GM19239 (cell line): Measurements from ENCODE around the gene PRKN.

Experiments
- DNase-seq: peaks from one replicate; pipeline ENCODE4 v3.0.0; 2011; ENCODE audit warnings: low spot score; ENCODE audit not compliant: insufficient read length
- FAIRE-seq: peaks from 2 replicates; lab custom pipeline; 2011; peaks lifted over from hg19 to GRCh38; lab: Jason Lieb, UNC

PRKN gene

DNA sequence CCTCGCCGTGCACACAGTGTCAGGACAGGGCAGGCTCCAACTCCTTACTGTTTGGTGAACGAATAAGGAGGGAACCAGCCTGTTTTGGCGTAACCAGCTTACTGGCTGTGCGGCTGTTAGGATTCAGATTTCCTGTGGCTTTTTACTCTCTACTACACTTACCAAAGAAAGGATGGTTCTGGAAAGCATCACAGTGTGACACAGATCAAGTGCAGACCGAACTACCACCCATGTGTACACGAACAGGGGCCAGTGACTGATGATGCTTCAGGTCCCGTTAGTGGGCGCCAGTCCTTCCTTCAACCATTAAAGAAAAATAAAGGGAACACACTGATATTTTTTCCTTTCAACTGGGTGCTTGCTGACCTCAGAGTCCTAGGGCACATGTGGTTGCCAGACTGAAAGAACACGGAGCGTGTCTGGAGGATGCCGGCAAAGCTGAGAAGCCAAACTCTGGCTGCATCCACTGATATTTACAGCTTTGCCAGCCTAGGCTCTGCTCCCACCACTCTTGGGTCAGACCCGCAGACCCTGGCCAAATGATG lies 1101.4 kb downstream of the PRKN start:
- no peak for DNase-seq
- FAIRE-seq, result no peak

DNA sequence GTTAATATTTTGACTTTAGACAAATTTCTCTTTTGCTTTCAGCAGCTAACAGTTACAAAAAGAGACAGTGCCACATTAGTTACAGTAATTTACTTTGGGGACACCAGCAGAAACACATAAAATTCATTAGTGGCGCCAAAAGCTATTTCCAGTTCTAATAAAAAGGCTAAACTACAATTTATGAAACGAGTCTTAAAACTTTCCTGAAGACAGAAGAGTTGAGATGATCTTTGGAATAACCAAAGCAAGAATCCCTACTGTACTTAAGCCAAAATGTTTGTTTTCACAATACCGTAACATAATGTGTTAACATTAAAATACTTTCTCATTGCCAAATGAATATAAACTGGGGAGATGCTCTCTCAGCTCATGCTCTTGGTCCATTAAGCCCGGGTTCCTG lies 1103.5 kb downstream of the PRKN start:
- FAIRE-seq, result no peak

DNA sequence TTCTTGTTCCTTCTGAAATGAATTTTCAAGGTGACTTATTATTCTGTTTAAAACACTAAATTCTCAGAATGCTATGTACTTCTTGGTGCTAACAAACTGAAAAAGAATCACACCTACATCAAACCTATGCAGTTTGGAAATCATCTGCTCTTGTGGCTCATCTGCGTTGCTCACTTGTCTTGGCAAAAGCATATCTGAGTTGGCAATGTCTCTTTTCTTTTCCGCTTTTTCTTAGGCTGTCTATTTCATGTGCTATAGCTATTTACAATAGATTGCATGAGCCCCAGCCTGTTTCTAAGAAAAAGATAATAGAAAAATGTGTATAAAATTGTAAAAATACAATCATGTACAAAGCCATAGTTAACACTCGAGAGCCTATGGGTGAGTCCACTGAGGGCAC lies 1104.8 kb downstream of the PRKN start:
- DNase-seq (no peak), FAIRE-seq (no peak)

More for the DNA sequence above, 1103.5 kb downstream of the PRKN start:
- DNase-seq, result no peak

DNA sequence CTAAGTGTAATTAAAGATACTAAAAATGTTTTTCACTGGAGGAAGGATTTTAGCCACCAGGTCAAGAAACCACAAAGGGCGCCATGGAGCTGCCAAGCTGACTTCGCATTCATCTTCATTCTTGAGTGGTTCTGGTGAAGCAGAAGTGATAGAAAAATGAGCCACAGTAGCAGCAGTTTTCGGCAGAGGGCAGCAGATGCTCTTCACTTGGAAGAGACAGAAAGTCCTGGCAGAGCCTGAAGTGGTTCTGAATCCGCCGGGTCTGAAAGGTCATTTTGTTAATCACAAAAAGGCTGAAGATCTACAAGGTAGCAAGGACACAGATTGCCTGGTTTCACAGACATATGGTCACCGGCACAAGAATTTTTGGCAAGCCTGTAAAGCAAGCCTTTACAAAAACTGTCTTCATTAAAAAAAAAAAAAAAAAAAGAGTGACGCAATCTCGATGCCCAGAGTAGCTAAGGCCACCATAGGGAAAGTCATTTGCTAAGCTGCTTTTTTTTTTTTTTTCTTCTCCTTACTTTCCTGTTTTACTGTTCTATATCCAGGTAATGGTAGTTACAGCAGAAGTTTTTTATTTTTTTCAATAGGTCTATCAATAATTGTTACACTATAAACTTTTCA lies 1108.6 kb downstream of the PRKN start:
- DNase-seq (no peak), FAIRE-seq (no peak)

DNA sequence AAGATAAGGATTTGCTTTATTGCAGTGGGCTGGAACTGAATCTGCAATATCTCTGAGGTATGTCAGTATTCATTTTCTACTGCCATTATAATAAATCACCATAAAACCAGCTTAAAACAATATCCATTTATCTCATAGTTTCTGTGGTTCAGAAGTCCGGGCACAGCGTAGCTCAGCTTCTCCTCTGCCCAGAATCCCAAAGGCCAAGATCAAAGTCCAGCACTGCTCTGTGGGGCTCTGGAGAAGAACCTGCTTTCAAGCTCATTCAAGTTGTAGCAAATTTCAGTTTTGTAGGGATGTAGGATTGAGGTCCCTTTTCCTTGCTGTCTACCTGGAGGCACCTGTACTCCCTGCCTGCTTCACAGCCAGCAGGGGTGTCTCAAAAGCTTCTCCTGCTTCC lies 1113.9 kb downstream of the PRKN start:
- FAIRE-seq (no peak), DNase-seq (no peak)

DNA sequence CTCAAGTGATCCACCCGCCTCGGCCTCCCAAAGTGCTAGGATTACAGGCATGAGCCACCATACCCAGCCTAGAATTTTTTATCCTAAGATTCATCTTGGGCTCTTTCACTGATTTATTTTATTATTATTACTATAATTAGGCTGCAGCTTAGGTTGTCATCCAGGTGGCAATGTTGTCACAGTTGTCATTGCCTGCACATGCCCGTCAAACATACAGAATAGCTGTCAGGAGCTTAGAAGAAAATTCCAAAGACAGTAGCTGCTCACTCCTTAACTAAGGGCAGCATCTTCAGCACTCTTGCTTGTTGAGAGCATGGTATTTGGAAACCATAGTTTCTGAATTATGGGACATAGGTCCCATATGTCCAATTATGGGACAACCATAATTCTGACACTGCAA lies 1118.8 kb downstream of the PRKN start:
- FAIRE-seq, result no peak
- no peak for DNase-seq

DNA sequence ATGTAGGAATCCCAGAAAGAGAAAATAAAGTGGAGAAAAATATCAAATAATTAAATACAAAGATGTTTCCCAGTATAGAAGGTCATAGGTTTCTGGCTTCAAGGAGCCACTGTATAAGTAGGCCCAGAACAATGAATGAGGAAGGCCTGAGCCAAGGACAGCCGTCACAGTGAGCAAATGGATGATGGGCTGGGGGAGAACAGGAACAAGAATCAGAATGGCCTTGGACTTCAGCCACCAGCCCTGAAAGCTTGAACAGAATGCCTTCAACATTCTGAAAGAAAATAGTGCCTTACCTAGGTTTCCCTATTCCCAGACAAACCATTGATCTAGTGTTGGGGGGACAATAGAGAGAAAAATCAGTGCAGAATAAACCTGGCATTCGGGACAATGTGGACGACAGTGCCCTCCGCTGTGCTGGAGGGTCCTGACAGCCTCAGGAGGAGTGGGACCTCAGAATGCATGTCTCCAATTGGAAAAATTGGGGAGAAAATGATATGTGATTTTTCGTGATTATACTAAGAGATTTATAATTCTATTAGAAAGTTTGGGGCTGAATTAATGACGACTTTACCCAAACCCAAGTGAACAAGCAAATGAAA lies 1119.8 kb downstream of the PRKN start:
- no peak for FAIRE-seq
- no peak for DNase-seq

DNA sequence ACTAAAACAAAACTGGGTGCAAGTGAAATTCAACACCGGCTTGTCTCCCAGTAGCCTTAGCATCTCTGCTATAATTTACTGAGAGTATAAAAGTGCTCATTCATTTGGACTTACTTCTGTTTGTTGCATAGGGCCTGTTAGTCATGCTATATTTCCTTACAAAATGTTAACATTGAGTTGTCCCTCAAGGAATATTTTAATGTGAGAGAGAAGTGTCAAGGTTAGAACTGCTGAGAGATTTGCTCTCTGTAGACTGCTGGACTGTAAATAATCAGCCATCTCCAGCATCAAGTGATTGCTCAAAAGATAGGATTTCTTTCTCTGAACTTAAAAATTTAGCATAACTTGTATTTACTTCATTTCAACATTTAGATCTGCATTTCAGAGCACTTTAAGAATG lies 1125.2 kb downstream of the PRKN start:
- FAIRE-seq (no peak), DNase-seq (no peak)

DNA sequence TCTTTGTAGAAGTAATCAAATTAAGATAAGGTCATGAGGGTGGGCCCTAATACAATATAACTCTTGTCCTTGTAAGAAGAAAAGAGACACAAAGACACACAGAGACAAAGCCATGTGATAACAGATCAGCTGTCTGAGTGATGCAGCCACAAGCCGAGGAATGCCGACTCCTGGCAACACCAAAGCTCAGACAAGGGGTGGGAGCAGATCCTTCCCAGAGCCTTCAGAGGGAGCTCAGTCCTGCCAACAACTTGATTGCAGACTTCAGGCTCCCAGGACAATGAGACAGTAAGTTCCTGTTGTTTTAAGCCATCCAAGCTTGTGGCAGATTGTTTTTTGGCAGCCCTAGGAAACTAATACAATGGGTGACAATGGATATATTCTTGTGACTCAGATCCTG lies 1128.7 kb downstream of the PRKN start:
- no peak for FAIRE-seq

DNA sequence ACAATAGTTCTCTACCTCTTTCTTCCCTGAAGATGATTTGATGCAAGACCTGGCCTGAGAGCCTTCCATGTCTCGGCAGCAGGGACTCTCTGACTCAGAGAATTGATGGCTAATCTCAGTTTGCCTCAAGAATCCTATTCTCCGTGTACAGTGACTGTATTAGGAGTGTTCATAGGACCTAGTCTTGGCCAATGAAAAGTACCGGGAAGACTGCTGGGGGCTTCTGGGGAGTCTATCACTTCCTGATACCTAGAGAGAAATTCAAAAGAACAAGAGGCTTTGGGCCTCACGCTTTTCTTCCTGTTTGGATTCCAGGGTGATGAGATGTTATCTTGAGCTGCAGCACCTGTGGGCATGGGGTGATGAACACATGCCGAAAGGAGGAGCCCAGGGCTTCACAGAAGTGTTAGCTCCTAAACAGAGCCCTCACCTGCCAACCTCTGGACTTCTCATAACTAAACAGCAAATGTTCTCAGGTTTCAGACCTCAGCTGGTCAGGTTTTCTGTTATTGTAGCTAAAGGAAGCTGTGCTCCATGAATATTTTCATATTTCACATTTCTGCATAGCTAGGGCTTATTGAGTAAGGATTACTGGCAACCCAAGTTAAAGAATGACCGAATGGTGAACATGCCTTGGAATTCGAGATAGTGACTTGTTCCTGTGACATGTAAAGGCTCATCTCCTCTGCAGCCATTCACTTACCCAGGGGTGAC lies 1130.6 kb downstream of the PRKN start:
- FAIRE-seq (no peak), DNase-seq (no peak)

More for the DNA sequence above, 1128.7 kb downstream of the PRKN start:
- DNase-seq, result no peak

DNA sequence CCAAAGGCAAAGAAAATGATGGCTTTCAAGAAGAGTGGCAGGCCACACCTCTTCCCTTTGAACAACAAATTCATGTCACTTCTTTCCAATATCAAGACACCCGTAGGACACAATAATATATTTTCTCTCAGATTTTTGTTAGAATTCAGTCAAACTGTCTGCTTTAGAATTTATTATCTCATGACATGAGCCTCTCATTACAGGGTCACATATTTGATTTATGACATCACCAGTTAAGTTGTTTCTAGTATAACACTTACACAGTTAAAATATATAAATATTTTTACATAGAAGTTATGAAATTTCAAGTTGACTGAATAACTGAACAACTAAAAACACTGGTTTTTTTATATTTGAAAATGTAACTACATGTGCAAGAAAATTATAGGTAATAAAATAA lies 1133.2 kb downstream of the PRKN start:
- no peak for DNase-seq
- no peak for FAIRE-seq

DNA sequence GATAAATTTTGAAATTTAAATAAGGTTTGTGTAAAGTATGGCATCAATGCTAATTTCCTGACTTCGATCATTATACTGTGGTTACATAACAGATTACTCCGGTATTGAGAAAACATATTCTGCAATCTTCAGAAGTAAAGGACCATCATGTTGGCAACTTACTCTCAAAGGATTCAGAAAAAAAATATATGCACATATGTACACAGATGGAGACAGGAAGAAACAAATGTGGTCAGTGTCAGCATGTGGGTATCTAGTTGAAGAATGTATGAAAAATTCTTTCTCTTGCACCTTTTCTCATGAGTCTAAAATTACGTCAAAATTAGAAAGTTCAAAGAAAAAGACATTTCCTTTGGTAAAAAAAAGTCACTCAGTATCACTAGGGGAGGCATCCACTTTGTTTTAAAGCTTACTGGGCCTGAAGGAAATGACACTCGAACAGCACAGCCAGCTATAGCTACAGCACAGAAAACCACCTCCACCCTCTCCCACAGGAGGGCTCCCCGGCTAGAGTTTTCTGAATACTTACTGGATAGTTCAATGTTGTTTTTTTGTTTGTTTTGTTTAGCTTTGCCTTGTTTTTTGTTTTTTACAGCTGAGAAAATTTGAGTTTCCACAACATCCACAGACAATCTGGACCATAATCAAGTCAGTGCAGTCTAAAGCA lies 1136.5 kb downstream of the PRKN start:
- no peak for DNase-seq
- FAIRE-seq, result no peak

DNA sequence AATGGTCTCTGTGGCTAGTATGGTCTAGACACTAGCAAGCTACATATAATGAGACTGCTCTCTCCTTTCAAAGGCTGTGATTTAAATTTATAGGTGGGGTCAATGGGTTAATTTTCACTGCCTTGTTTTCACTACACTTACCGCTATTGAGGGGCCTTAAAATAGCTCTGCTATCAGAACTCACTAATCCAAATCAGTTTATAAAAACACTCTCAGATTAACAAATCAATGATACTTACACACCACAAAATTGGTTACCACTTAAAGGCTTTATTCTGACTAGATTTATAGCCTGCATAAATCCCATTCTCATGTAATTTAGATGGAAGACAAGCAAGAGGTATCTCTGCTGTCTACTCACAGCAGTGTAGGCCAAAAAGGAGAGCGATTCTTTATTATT lies 1140.7 kb downstream of the PRKN start:
- FAIRE-seq, result no peak
- no peak for DNase-seq

DNA sequence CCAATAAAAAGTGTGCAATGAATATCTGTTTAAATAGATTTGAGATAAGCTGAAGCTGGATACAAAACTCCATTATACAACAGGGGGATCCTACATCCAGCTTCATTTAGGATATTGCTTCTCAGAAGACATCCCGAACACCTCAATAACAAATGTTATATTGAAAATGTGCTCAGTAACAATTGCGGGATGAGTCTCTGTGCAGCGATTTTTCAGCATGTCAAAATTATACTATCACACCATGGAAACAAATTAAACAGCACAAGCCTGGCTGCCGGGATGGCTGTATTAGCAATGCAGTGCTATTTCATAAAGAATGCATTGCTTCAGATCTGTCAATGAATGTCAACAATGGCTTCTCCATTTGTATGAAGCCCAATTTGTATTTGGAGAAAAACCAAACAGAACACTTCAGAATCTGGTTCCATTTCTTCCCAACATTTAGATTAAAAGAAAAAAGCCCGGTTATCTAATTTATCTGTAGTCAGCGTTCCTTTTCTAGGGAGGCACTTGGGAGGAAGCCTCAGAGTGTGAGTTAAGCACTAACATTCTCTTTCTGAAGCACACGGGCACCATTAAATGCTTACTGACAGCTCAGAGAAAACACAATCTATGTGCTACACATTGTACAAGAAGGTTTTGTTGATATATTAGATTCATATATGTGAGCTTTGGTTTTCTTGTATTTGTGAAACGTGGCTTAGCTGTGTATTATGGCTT lies 1142.8 kb downstream of the PRKN start:
- no peak for DNase-seq
- no peak for FAIRE-seq

DNA sequence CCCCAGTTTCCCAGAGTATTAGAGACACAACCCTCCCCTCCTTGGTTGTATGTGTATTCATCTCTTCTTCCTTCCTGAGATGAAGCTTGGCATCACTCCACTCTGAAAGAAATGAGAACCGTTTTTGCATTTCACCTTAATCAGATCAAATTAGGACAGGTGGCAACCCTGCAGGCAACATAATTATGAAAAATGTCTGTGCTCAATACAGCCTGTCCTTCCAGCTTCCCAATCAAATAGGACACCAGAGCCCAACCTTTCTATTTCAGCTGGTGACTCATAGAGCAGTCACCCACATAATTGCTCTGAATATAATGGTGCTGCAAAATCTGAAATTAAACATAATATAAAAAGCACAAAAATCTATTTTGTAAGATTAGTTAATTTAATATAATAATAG lies 1143.5 kb downstream of the PRKN start:
- no peak for DNase-seq
- FAIRE-seq, result no peak

DNA sequence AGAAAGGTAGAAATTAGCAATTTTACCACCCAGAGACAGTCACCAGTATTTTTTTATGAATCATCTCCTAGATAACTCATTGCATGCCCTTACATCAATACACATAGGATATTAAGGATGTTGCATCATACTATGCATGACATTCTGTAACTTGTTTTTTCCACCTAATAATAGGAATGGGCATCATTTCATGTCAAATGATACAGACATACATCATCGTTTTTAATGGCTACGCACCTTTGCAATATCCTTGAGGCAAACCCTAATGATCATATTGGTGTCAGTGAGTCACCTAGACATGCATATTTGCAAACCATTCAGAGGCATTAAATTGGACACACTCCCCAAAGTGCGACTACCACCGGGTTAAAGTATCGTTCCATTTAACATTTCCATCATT lies 1144.0 kb downstream of the PRKN start:
- no peak for FAIRE-seq
- no peak for DNase-seq

DNA sequence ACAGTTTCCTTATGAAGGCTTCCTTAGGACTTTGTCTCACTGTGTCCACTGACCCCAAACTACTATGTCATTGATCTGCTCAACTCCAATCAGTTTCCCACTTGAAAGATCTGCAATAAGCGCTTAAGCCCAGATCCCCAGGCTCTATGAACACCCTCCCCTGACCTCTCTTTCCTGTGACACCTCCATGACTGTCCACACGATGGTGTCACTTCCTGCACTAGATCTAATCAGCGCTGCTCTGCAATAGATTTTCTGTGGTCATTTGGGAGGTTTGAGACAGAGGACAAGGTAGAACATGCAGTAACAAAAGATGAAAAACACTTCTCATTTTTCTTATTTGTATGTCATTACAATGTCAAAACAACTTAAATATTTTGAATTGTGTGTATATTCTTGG lies 1149.1 kb downstream of the PRKN start:
- DNase-seq, result no peak
- FAIRE-seq, result no peak

DNA sequence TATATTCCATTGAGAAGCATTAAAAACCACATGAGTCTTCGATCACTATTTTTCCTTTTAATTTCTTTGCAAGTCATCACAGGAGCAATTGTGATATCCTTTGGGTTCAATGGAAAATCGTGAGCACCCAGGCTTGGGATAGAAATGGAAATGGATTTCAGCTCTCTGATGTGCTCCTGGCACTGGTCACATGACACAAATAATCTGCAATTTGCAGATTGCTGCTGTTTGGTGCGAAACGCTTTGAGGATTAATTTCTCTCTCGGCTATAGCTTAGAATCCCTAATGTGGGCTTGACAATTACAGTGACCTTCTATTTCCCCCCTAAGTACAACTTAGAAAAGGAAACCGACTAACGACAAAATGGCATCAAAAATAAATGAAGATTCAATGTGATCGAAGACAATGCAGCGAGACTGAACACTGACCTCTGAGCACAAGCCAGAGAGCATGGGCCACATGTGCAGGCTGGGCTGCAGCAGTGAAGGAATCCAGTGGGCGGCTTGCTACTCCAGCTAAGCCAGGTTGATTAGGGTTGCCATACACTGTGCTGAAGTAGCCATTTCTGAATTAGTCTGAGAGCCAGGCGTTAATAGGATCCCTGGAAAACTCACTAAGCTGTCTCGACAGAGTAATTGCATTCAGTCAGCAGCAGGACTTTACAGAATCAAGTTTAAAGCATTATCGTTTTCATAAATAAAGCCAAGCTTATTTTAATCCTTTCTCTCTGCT lies 1151.9 kb downstream of the PRKN start:
- no peak for DNase-seq
- FAIRE-seq, result no peak

DNA sequence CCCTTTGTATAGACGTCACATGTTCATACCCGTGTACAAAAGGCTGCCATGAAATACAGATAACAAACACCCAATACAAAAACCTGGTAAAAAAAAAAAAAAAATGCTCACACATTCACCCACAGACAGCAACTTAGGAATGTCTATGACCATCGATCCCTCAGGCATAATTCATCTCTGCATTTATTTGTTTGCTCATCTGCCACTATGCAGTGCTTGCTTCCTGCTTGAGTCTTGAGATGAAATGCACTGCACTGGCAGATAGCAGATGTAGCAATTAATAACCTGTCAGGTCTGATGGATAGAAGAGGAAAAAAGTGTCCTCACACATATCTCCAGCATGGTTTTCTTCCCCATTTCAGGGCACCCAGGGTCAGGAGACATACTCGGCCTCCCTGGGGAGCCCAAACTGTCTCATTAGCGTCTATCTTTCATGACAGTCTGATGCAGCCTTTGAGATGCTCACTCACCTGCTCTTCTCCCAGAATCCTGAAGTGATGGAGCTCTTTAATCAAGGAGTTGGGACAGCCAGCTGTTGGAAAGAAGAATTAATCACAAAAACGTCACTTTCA lies 1158.6 kb downstream of the PRKN start:
- no peak for DNase-seq
- FAIRE-seq, result no peak
